Measurements from ENCODE around the gene MXRA7.

The MXRA7 gene

GRCh38 chr17:76631821-76632565 lies 78.8 kb downstream of the MXRA7 start:
- H3K36me3 Mint-ChIP-seq (ENCODE audit: low read depth) = no peaks in the 10 kb centered on the region
- no peaks in the 10 kb centered on the region for H3K27me3 Mint-ChIP-seq
- DNase-seq = no peak
- peaks cover 9% of the 10 kb centered on the region for H3K4me1 Mint-ChIP-seq (ENCODE audit: low read depth)
- no peak overlapping the region for H3K27ac Mint-ChIP-seq
- no peaks in the 10 kb centered on the region for H3K9me3 Mint-ChIP-seq
- H3K4me3 Mint-ChIP-seq = no peak overlapping the region

GRCh38 chr17:76630151-76630550 lies 80.6 kb downstream of the MXRA7 start:
- no peak overlapping the region for H3K27ac Mint-ChIP-seq
- no peaks in the 10 kb centered on the region for H3K27me3 Mint-ChIP-seq
- peaks cover 9% of the 10 kb centered on the region for H3K4me1 Mint-ChIP-seq (ENCODE audit: low read depth)
- no peaks in the 10 kb centered on the region for H3K9me3 Mint-ChIP-seq
- DNase-seq = no peak
- no peak overlapping the region for H3K4me3 Mint-ChIP-seq
- no peaks in the 10 kb centered on the region for H3K36me3 Mint-ChIP-seq (ENCODE audit: low read depth)

All from activated T-cell treated with anti-CD3 and anti-CD28 coated beads, Interleukin-2, amount 50 U/mL, for 24 hours (primary cell).